RWPE2 (cell line): ENCODE measurements around the gene IGFL3.
A peak's percentile ranks its signal among the peaks of the same experiment; 100 is the strongest.

Experiments used
- ATAC-seq: fragments of 200-7000 bp; cut with Tn5 transposase; 3 replicates; pipeline ENCODE4 v1.9.1; 2021; ENCODE audit warnings: low read depth
- DNase-seq: peaks from one replicate; pipeline ENCODE4 v3.0.0-alpha.2; 2020; ENCODE audit warnings: low spot score
- H3K27ac ChIP-seq: fragments of 450-650 bp; 2 replicates; pipeline ENCODE4 v1.5.1; 2017; ENCODE audit warnings: mild to moderate bottlenecking; ENCODE audit not compliant: poor library complexity, severe bottlenecking
- H3K27me3 ChIP-seq: fragments of 250-450 bp; sonication (Bioruptor Pico); 2 replicates; pipeline ENCODE4 v1.5.1; 2021; ENCODE audit warnings: mild to moderate bottlenecking, moderate library complexity; ENCODE audit not compliant: insufficient read depth, poor library complexity, severe bottlenecking
- H3K36me3 ChIP-seq: fragments of 250-450 bp; sonication (Bioruptor Pico); 2 replicates; pipeline ENCODE4 v1.5.1; 2020; ENCODE audit warnings: low read depth, mild to moderate bottlenecking, moderate library complexity
- H3K4me1 ChIP-seq: fragments of 250-450 bp; sonication (Bioruptor Pico); 2 replicates; pipeline ENCODE4 v1.5.1; 2021; ENCODE audit warnings: mild to moderate bottlenecking, moderate library complexity; ENCODE audit not compliant: insufficient read depth, poor library complexity, severe bottlenecking
- H3K4me3 ChIP-seq: fragments of 250-450 bp; sonication (Bioruptor Pico); 2 replicates; pipeline ENCODE4 v1.5.1; 2021; ENCODE audit warnings: mild to moderate bottlenecking, moderate library complexity; ENCODE audit not compliant: severe bottlenecking
- H3K9me3 ChIP-seq: fragments of 250-450 bp; sonication (Bioruptor Pico); 2 replicates; pipeline ENCODE4 v1.5.1; 2021; ENCODE audit warnings: mild to moderate bottlenecking, moderate library complexity; ENCODE audit not compliant: severe bottlenecking
- TF ChIP-seq, protein P1 (sequence below): fragments of 450-650 bp; IDR thresholded peaks from one replicate; pipeline ENCODE4 v1.5.1; 2017; ENCODE audit warnings: mild to moderate bottlenecking, moderate library complexity; ENCODE audit not compliant: poor library complexity, severe bottlenecking

Gene IGFL3

DNA sequence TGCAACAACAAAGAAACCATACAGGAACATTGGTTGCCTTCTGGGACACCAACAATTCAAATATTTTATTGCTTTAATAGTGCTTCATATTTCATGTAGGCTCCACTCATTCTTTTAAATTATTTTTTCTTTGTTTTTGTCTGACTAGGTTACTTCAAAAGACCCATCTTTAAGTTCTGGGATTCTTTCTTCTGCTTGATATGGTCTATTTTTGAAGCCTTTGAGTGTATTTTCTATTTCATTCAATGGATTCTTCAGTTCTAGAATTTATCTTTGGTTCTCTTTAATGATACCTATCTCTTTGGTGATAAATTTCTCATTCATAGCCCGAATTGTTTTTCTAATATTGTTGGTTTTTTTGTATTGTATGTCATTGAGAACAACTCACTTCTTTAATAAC is 38.6 kb downstream of the IGFL3 start:
- no peak for ATAC-seq

DNA sequence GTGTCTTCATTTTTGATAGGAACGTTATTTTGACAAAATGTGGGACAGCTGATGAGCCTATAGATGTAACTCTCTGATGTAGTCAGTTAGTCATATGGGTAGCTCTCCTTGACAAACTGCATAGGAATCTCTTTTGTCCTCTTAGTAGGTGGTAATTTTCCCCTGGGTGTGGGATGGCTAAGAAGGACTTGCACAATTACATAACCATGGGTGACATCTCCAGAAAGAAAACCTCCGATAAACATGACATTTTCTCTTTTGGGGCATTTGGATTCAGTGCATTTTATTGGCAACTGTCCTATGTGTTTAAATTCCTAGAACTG is 41.8 kb downstream of the IGFL3 start:
- Histone ChIP-seq H3K27me3 (no peaks in the 10 kb centered on the region), H3K4me3 (no peak overlapping the region), H3K36me3 (no peaks in the 10 kb centered on the region), H3K27ac (no peak overlapping the region), H3K4me1 (peaks cover 4% of the 10 kb centered on the region), H3K9me3 (peaks cover 8% of the 10 kb centered on the region)
- peak; percentile 59; the same call in 2 of the 3 replicates for ATAC-seq
- TF ChIP-seq, protein P1, sequence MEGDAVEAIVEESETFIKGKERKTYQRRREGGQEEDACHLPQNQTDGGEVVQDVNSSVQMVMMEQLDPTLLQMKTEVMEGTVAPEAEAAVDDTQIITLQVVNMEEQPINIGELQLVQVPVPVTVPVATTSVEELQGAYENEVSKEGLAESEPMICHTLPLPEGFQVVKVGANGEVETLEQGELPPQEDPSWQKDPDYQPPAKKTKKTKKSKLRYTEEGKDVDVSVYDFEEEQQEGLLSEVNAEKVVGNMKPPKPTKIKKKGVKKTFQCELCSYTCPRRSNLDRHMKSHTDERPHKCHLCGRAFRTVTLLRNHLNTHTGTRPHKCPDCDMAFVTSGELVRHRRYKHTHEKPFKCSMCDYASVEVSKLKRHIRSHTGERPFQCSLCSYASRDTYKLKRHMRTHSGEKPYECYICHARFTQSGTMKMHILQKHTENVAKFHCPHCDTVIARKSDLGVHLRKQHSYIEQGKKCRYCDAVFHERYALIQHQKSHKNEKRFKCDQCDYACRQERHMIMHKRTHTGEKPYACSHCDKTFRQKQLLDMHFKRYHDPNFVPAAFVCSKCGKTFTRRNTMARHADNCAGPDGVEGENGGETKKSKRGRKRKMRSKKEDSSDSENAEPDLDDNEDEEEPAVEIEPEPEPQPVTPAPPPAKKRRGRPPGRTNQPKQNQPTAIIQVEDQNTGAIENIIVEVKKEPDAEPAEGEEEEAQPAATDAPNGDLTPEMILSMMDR = peak; percentile 0
- DNase-seq = no peak

More for the DNA sequence above, 38.6 kb downstream of the IGFL3 start:
- H3K9me3 ChIP-seq = peaks cover 12% of the 10 kb centered on the region
- DNase-seq = no peak
- H3K4me3 ChIP-seq = no peak overlapping the region
- TF ChIP-seq, protein P1 = no peak
- no peak overlapping the region for H3K27ac ChIP-seq
- H3K27me3 ChIP-seq = no peaks in the 10 kb centered on the region
- peaks cover 4% of the 10 kb centered on the region for H3K4me1 ChIP-seq
- no peaks in the 10 kb centered on the region for H3K36me3 ChIP-seq

DNA sequence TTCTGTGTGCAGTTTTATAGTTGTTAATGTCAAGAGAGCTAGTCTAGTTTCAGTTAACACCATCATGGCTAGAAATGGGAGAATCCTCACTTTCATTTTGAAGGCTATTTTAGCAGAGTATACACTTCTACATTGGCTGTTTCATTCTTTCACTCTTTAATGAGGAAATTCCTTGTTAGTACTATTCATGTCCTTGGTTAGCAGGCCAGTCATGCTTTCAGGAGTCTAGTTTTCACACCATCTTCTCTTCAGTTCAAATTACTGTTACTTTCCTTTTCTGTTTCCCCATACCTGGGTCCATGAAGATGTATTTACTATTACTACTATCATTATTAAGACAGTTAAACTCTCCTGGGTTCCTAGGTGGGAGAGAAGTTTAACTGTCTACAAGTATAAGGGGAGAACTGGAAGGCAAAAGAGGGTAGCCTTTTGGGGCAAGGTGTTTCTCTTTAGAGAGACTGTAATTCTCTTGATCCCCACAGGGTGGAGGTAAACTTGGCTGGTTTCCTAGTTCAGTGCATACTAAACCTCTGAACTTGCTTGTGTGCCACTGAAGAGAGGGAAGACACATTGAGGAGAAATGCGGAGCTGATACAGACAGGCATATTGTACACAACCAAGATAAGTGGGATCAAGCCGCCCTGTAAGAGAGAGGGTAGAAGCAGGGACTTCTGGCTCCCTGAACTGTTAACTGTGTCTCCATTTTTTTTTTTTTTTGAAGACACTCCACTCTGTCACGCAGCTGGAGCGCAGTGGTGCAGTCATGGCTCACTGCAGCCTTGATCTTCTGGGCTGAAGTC is 42.4 kb downstream of the IGFL3 start:
- TF ChIP-seq, protein P1 = peak; percentile 72
- Histone ChIP-seq H3K27me3 (peaks cover 3% of the 10 kb centered on the region), H3K4me3 (no peak overlapping the region), H3K4me1 (peaks cover 4% of the 10 kb centered on the region), H3K36me3 (no peaks in the 10 kb centered on the region), H3K9me3 (peaks cover 8% of the 10 kb centered on the region), H3K27ac (no peak overlapping the region)
- ATAC-seq (peak; percentile 20; the same call in 1 of the 3 replicates), DNase-seq (no peak)

DNA sequence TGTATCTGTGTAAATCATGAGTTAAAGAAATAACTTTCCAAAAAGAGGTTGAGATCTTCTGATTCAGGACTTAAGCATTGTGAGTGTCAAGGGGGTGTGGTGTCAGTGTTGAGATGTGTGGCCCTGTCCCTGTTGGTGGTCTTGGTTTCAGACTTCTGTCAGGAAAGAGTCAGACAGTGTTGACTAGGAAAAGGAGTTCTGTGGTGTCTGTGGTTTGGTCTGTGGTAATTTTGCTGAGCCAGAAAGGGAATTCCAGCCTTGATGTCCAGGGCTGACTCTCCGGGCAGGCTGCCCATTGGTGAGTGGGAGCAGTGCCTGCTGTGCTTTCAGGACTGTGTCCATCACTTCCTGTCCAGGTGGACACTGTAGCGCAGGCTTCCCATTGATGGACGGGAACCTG is 43.9 kb downstream of the IGFL3 start:
- peaks cover 4% of the 10 kb centered on the region for H3K4me1 ChIP-seq
- H3K4me3 ChIP-seq = no peak overlapping the region
- H3K27ac ChIP-seq = no peak overlapping the region
- no peaks in the 10 kb centered on the region for H3K36me3 ChIP-seq
- TF ChIP-seq, protein P1 = no peak
- peaks cover 2% of the 10 kb centered on the region for H3K9me3 ChIP-seq
- DNase-seq = no peak
- peaks cover 14% of the 10 kb centered on the region for H3K27me3 ChIP-seq
- peak; percentile 8; the same call in 1 of the 3 replicates for ATAC-seq

DNA sequence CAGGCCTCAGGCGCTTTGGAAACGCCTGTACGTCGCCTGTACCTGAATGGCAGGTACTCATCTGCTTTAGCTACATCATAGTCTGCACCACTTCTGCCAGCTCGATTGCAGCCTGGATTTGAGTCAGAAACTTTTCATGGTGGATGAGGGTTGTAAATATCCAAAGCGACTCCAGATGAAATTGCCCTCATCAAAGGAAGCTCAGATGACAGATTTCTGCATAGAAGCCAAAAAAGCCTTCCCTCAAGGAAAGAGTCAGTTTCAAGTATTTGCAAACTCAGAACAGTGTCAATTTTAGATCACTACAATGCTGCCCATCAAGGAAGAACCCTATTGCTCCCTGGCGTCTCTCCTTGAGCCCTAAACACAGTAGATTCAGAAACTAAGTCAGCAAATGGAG is 44.9 kb downstream of the IGFL3 start:
- Histone ChIP-seq H3K4me1 (peaks cover 4% of the 10 kb centered on the region), H3K27me3 (peaks cover 14% of the 10 kb centered on the region), H3K9me3 (no peaks in the 10 kb centered on the region), H3K36me3 (no peaks in the 10 kb centered on the region), H3K4me3 (no peak overlapping the region), H3K27ac (no peak overlapping the region)
- ATAC-seq = no peak
- TF ChIP-seq, protein P1 = no peak
- DNase-seq = no peak
